ENCODE measurements around the gene SLC6A20.

SLC6A20 gene

DNA sequence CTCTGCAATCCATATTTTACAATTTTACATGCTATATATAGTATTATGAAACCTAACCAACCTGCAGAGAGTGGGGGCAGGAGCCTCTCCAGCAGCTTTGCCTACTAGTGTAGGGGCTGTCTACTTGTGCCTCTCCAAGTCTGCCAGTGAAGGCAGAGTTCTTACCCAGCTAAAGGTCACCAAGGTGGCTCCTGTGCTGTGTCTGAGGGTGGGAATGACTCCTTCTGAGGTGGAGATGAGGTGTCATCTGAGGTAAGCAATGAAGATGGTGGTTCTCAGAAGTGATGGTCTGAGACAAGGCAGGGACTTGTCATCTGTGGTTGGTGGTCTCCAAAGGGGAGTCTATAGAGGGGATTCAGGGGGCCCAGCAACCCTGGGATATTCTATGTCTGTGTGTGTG, 59.6 kb downstream of the SLC6A20 start:
- H3K9me3 ChIP-seq, result no peaks in the 10 kb centered on the region
- H3K27me3 ChIP-seq, result no peaks in the 10 kb centered on the region
- TF ChIP-seq, protein P1, sequence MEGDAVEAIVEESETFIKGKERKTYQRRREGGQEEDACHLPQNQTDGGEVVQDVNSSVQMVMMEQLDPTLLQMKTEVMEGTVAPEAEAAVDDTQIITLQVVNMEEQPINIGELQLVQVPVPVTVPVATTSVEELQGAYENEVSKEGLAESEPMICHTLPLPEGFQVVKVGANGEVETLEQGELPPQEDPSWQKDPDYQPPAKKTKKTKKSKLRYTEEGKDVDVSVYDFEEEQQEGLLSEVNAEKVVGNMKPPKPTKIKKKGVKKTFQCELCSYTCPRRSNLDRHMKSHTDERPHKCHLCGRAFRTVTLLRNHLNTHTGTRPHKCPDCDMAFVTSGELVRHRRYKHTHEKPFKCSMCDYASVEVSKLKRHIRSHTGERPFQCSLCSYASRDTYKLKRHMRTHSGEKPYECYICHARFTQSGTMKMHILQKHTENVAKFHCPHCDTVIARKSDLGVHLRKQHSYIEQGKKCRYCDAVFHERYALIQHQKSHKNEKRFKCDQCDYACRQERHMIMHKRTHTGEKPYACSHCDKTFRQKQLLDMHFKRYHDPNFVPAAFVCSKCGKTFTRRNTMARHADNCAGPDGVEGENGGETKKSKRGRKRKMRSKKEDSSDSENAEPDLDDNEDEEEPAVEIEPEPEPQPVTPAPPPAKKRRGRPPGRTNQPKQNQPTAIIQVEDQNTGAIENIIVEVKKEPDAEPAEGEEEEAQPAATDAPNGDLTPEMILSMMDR (IDR thresholded peaks at IDR 0.05; ENCODE audit: low read depth, low read length), result no peak
- no peak overlapping the region for H3K4me3 ChIP-seq (ENCODE audit: low read depth, low read length)
- H3K36me3 ChIP-seq, result peaks cover 20% of the 10 kb centered on the region
- no peaks in the 10 kb centered on the region for H3K4me1 ChIP-seq
- DNase-seq, result no peak

DNA sequence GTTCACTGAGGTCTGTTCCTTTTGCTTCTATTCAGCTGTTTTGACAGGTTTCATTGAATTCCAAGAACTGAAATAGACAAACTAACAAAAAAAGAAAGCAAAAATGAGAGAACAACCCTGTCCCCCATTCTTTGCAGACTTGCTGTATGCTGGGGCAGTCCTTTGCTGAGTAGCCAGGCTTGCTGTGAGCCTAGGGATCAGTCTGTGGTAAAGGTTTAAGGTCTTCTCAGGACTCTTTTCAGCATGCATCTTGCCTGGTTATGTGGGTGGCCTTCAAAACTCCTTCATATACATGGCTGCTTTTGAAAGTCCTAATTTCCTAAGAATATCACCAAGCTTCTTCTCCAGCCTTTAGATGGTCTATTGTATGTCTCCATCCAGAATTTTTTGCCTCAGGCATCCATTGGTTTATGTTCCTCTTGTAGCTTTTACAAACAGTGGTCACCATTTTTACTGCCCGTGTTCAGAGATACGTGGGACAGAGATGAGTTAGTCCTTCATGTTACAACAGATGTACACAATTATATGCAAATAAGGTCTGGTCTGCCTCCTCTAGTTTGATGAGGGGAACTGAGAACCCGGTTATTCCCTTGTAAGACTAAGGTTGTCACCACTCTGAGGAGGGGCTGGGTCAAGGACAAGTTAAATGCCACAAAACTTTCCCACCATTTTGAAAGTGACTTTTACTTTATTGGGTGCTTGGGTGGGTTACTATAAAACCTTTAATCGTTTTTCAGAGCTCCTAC, 65.8 kb downstream of the SLC6A20 start:
- no peak for DNase-seq
- Histone ChIP-seq H3K9me3 (no peaks in the 10 kb centered on the region), H3K4me3 (ENCODE audit: low read depth, low read length) (no peak overlapping the region), H3K4me1 (no peaks in the 10 kb centered on the region), H3K27me3 (no peaks in the 10 kb centered on the region), H3K36me3 (no peaks in the 10 kb centered on the region; the same call in none of the 2 replicates)
- TF ChIP-seq, protein P1 (IDR thresholded peaks at IDR 0.05; ENCODE audit: low read depth, low read length), result no peak

DNA sequence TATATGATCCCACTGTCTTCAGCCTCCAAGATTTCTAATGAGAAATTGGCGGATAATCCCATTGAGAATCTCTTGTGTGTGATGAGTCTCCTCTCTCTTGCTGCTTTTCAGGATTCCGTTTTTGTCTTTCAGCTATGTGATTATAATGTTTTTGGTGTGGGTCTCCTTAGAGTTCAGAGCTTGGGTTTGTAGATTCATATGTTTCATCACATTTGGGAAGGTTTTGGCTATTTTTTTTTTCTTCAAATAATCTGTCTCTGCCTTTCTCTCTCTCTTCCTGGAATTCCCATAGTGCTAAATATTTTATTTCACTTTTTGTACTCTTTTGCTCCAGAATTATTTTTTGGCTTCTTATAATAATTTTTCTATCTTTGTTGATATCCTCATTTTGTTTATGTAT, 66.7 kb downstream of the SLC6A20 start:
- no peaks in the 10 kb centered on the region; the same call in 1 of the 2 replicates for H3K36me3 ChIP-seq
- H3K27me3 ChIP-seq, result no peaks in the 10 kb centered on the region
- no peaks in the 10 kb centered on the region for H3K9me3 ChIP-seq
- H3K4me1 ChIP-seq, result no peaks in the 10 kb centered on the region
- no peak overlapping the region for H3K4me3 ChIP-seq (ENCODE audit: low read depth, low read length)
- DNase-seq, result no peak
- TF ChIP-seq, protein P1 (IDR thresholded peaks at IDR 0.05; ENCODE audit: low read depth, low read length), result no peak

DNA sequence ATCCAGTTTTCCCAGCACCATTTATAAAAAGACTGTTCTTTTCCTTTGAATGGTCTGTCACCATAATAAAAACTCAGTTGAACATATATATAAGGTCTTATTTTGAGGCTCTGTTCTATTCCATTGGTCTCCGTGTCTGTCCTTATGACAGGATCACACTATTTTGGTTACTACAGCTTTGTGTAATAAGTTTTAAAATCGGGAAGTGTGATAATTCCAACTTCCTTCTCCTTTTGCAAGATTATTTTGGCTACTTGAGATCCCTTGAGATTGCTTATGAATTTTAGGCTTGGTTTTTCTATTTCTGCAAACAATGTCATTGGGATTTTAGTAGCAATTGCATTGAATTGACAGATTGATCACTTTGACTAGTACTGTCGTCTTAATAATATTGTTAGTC, 71.4 kb downstream of the SLC6A20 start:
- H3K4me1 ChIP-seq, result no peaks in the 10 kb centered on the region
- H3K4me3 ChIP-seq (ENCODE audit: low read depth, low read length), result no peak overlapping the region
- TF ChIP-seq, protein P1 (IDR thresholded peaks at IDR 0.05; ENCODE audit: low read depth, low read length), result no peak
- H3K27me3 ChIP-seq, result no peaks in the 10 kb centered on the region
- no peak for DNase-seq
- H3K36me3 ChIP-seq, result peaks cover 7% of the 10 kb centered on the region; the same call in 1 of the 2 replicates
- H3K9me3 ChIP-seq, result no peaks in the 10 kb centered on the region

DNA sequence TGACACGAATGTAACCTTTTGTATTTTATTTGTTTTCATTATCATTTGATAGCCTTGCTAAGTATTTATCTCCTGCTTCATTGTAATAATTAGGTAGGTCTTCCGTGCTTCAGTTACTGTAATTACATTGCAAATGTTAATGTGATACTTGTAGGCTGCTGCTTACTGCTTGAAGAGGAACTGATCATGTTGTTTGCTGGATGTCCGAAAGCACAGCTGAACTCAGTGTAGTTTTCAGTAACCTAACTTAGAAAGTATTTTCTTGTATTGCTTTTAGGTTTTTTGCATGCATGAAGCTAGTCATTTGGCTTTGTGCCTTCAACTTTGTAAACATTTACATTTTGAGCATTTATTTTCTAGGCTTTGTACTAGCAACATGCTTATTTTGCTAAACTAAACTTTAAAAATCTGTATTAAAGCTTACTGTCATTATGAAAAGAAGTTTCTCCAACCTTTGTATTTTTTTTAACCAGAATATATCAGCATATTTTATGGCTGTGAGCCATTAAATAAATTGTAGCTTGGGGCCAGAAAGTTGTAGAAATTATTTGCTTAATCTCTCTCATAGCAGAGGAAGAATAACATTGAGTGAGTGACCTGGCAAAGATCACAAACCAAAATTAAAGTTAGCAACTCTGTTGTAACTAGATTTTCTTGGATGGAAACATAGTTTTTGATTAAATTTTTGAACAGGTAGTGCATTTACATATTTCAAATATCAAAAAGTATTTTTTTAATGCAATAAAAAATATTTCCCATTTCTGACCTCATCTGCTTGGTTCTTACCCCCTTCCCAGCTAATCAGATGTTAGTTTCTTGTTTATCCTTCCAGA, 76.5 kb downstream of the SLC6A20 start:
- Histone ChIP-seq H3K27me3 (no peaks in the 10 kb centered on the region), H3K36me3 (peaks cover 7% of the 10 kb centered on the region), H3K4me1 (no peaks in the 10 kb centered on the region), H3K9me3 (no peaks in the 10 kb centered on the region), H3K4me3 (ENCODE audit: low read depth, low read length) (no peak overlapping the region)
- TF ChIP-seq, protein P1 (IDR thresholded peaks at IDR 0.05; ENCODE audit: low read depth, low read length), result no peak
- no peak for DNase-seq
